Measurements from ENCODE around the gene OR5K2.

Gene OR5K2

GRCh38 chr3:98497381-98497780, at the start of gene OR5K2:
TSS of gene OR5K2 (plus strand) at chr3:98497681. CDS start at chr3:98497681, 0 bp downstream.
- no peak for DNase-seq

GRCh38 chr3:98449606-98450193, 47.8 kb upstream of the OR5K2 start:
- no peak for DNase-seq

DNA sequence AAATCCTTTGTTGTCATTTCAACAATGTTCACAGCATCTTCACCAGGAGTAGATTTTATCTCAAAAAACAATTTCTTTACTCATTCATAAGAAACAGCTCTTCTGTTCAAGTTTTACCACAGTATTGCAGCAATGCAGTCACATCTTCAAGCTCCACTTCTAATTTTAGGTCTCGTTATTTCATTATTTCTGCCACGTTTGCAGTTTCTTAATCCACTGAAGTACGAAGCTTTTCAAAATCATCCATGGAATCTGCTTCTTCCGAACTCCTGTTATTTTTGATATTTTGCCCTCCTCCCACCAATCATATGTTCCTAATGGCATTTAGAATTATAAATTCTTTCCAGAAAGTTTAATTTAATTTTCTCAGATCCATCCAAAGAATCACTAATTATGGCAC, 47.1 kb upstream of the OR5K2 start:
- no peak for DNase-seq

DNA sequence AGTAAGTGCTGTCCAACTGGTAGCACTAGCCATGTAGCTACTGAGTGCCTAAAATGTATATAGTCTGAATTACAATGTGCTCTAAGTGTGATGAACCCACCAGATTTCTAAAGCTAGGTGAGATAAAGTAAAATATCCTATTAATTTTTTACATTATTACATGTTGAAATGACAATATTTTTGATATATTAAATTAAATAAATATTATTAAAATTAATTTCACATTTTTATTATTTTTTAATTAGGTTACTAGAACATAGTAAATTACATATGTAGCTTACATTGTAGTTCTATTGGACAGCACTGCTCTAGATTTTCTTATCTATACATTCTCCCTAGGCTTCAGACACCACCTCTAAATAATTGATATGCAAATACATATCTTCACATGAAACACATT, 43.7 kb upstream of the OR5K2 start:
- no peak for DNase-seq

DNA sequence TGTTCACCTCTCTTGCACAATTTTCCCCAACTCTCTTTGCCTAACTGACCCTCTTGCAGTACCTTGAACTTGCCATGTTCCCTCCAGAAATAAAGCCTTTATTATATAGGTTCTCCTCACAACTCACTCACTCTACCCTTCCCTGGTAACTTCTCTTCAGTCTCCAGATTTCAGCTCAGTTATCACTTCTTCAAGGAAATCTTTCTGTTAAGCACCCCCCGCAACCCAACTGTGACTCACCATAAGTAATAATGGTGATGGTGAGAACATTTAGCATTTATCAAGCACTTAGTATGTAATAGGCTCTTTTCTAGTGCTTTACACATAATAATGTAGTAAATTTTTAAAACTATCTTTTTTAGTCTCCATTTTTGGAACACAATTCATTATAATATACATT, 42.6 kb upstream of the OR5K2 start:
- no peak for DNase-seq

DNA sequence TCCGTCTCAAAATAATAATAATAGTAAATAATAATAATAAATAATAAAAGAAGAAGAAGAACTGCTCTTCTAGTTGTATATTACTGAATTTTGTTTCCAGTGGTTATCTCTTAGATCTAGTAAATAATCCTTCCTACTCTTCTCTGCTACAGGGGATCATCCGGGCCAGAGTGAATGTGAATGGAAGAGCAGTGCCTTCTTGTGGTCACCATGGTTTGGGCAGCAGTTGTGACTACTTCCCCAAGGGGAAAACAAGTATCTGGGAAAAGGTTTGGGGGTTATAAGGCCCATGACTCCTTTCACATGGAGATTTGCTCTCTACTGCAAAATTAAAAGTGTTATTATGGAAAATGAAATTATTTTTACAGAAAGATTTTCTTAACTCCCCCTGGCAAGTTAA, 39.9 kb upstream of the OR5K2 start:
- DNase-seq, result no peak

DNA sequence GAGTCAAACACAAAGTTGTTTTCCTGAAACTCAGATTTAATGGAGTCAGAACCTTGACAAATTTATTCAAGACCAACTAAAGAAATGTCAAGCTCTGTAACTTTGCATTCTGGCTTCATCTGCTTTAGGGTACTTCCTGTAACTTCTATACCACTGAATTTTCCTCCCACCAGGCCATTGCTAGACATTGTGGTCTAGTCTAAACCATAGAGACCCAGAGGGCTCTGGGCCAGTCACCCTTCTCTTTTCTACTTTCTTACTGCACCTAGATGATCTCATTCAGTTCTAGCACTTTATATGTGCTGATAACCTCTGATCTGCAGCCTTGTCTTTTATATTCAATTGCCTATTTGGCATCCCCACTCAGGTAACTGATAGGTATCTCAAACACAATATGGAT, 37.3 kb upstream of the OR5K2 start:
- no peak for DNase-seq

DNA sequence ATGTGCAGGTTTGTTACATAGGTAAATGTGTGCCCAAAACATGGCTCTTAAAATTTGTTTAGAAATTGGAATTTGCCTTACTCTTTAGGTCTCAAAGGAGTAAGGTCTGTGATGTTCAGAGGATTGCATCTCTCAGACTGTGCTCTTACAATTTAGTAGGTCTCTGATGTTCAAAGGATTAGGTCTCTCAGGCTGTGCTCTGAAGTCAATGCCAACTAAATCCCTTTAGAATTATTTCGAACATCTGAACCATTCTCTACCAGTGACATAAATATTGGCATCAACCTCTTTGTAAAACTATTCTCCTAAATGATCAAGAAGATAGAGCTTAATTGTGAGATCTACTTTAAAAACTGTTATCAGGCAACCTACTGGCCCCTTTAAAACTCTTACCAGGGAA, 34.6 kb upstream of the OR5K2 start, which contains the start of gene OR5K1:
Gene OR5K1, plus strand, starts transcription at position 301 of the 400 bp plus-strand sequence. CDS start 6,376 bp downstream, outside the sequence.
- no peak for DNase-seq

GRCh38 chr3:98482717-98483482, 14.6 kb upstream of the OR5K2 start:
- no peak for DNase-seq

DNA sequence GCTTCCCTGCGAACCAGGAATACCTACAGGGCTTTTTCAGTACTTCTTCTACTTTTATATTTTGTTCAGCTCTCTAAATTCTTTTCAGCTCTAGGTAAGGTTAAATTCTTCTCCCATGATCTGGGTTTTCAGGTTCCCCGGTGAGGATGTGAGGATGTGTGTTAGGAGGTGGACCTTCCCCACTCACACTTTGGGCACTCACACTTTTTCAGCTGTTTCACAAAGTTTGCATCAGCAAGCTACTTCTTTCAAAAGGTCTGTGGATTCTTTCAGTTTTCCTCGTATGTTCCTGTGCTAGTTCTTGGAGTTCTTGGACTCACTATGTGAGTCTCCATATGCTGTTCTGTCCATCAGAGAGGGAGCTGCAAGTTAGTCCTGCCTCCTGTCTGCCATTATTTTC, 13.9 kb upstream of the OR5K2 start:
- no peak for DNase-seq

GRCh38 chr3:98500019-98500418, 2.5 kb downstream of the OR5K2 start:
- no peak for DNase-seq

GRCh38 chr3:98501270-98501669, 3.8 kb downstream of the OR5K2 start:
- DNase-seq, result no peak

- DNase-seq, result no peak
Measured at GRCh38 chr3:98501863-98502576, 4.5 kb downstream of the OR5K2 start.

GRCh38 chr3:98504539-98504938, 7.1 kb downstream of the OR5K2 start:
- DNase-seq, result no peak

- no peak for DNase-seq
Measured at GRCh38 chr3:98508582-98508981, 11.1 kb downstream of the OR5K2 start.

DNA sequence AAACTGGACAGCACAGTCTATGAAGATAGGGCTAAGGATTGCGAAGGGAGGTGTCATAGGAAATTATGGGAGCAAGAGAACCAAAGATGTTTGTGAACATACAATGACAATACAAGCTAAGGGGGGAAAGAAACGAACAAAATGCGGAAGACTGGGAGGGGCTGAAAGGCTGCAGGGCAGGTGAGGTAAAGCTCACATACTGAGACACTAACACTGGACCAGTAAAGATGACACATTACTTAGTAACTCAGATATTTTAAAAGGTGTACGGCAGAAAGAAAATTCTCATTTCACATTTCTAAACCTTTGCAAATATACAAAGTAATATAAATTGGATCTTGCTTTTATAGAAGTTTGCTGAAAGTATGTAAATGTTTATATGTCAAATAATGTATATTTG, 15.1 kb downstream of the OR5K2 start:
- DNase-seq, result no peak

DNA sequence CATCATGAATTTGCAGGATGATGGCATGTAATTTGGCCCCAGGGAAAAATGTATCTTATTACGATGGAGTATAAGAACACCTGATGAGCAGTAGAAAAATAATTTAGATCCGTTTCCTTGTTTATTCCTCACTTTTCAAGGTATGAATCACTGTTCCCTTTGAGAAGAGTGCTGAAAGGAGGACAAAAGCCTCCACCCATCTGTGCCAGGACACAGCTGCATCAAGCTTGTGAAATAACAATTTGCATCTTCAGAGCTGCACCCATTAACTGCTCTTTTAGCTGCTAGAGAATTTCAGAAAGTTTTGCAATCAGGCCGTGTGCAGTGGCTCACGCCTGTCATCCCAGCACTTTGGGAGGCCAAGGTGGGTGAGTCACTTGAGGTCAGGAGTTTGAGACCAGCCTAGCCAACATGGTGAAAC, 15.6 kb downstream of the OR5K2 start:
- no peak for DNase-seq

GRCh38 chr3:98513736-98514135, 16.3 kb downstream of the OR5K2 start:
- DNase-seq, result no peak

GRCh38 chr3:98514948-98515347, 17.5 kb downstream of the OR5K2 start:
- no peak for DNase-seq

- DNase-seq, result no peak
Measured at GRCh38 chr3:98518816-98519215, 21.3 kb downstream of the OR5K2 start.

- no peak for DNase-seq
Measured at GRCh38 chr3:98519351-98519750, 21.9 kb downstream of the OR5K2 start.

- DNase-seq, result peak; percentile 40
Measured at GRCh38 chr3:98521897-98522543, 24.5 kb downstream of the OR5K2 start.

DNA sequence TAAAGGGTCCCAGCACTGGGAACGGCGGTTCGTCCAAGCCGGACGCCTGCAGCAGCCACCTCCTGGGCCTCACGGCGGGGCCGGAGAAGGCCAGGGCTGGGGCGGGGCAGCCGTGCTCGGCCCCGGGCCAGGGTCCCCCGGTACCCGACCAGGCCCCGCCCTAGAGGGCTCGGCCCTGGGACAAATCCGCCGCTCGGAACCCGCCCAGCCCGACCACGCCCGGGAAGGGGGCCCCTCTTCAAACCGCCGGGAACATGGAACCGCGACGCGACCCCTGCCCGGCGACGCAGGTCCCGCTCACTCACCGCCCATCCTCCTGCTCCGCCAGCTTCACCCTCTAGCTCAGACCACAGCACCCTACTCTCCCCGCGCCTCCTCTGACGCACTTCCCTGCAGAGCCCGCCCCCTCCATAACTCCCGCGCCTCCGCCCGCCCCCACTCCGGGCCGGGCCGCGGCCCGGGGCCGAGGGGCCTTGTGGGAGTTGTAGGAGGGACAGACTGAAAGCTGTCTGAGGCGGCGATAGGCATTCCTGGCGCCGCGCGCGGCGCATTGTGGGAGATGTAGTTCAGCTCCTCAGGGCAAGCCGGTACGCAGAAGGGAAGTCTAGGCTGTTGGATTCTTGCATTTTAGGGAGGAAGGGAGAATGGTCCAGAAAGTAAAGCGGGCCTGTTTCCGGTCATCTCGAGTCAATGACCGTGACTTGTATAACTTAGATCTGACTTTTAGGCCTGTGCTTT, 25.2 kb downstream of the OR5K2 start, which contains the start of gene CLDND1:
Gene CLDND1, minus strand, starts transcription at position 359 of the 738 bp plus-strand sequence. CDS start 1,478 bp downstream, outside the sequence.
- peak; percentile 92 for DNase-seq
